ENCODE measurements around the gene RASA2.

GRCh38 chr3:141452773-141453172, 34.1 kb upstream of the RASA2 start:
- TF ChIP-seq POLR2AphosphoS5 (IDR thresholded peaks at IDR 0.05) (no peak), CTCF (IDR thresholded peaks at IDR 0.05) (no peak), POLR2A (IDR thresholded peaks at IDR 0.05) (no peak)

Measured in stomach (tissue), 4 donors.